ENCODE measurements around the gene TRIP6. TPM values are rescaled to one million over a fixed set of nuclear protein-coding genes. Genes with fewer than 3 reads are reported as not detected.
A peak's percentile ranks its signal among the peaks of the same experiment; 100 is the strongest.

Gene TRIP6
- total and polyA plus RNA-seq, 2 donors (not counting 3 experiments of a cell fraction or from before 2014, with no cell fraction given) = 90.3 TPM

DNA sequence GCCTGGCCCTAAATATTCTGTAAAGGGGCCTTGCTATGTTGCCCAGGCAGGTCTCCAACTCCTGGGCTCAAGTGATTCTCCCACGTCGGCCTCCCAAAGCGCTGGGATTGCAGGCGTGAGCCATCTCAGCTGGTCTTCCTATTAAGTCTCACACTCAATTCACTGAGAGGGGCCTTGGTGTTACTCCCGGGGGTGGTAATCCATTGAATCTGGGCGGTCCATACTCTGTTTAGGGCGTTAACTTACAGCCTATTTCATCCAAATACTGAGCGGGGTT lies 7.1 kb downstream of the TRIP6 start:
- POLR2A ChIA-PET = interaction anchor here (0.6 kb wide), 1 partner anchor 269 kb away, joined by 3 read pairs; no protein-coding TSS in a partner anchor
- dilution Hi-C loops (cut with MboI; ENCODE audit: extremely low pct_ligation_motif_present, low sequenced_read_pairs) = no loop called here
- FAIRE-seq = no peak

DNA sequence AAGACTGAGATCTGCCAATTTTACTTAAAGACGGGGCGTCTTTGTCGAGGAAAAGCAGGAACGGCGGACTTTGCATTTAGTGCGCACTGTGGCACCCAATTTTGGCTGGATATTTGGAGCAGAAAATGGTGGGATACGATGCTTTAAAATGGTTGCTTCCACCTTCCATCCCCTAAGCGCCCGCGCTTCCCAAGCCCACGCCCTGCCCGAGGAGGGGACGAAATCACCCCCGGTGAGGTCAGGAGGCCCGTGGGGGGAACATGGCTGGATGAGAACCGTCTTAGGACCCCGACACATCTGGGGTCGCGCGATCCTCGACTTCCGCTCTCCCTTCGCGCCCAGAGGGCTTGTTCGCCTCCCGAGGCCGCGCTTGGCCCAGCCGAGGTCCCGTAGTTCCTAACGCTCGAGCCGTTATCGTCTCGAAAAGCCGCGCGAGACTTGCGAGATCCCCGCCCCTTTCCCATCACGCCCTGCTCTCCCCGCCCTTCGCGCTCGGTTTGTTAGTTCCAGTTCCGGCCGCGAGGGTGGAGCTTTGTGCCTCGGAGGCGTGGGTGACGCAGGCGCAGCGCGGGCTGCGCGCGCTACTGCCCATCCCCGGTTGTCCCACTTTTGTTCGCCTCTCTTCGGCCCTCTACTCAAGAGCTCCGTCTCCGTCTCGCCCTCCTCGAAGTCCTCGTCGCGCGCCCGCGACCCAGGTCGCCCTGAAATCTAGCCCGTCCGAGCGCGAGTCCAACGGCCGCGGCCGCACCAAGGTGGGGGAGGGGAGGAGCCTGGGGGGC lies 7.6 kb downstream of the TRIP6 start, which contains the start of gene SRRT:
TSS of gene SRRT (plus strand) at position 527 of the 779 bp plus-strand sequence. CDS start 488 bp downstream, outside the sequence.
- peak within 1 kb of the TSS; percentile 93 for H3K9ac ChIP-seq (replicated peaks; ENCODE audit: extremely low read depth, insufficient read depth, low read length)
- TF ChIP-seq POLR2A (IDR thresholded peaks at IDR 0.05; ENCODE audit: low read depth, low read length) = peak; percentile 91
- TF ChIP-seq EZH2 (IDR thresholded peaks at IDR 0.05; ENCODE audit: borderline replicate concordance, low read depth, low read length, severe bottlenecking) = no peak
- TF ChIP-seq GATA2 (IDR thresholded peaks at IDR 0.05; ENCODE audit: insufficient read depth, insufficient read length, low read depth, low read length) = no peak
- TF ChIP-seq FOS (IDR thresholded peaks at IDR 0.05; ENCODE audit: borderline replicate concordance, insufficient read depth, low read length) = no peak
- peak; percentile 96 for TF ChIP-seq POLR2AphosphoS5 (IDR thresholded peaks at IDR 0.05; ENCODE audit: insufficient read depth, low read depth, low read length)
- TF ChIP-seq, protein P1, sequence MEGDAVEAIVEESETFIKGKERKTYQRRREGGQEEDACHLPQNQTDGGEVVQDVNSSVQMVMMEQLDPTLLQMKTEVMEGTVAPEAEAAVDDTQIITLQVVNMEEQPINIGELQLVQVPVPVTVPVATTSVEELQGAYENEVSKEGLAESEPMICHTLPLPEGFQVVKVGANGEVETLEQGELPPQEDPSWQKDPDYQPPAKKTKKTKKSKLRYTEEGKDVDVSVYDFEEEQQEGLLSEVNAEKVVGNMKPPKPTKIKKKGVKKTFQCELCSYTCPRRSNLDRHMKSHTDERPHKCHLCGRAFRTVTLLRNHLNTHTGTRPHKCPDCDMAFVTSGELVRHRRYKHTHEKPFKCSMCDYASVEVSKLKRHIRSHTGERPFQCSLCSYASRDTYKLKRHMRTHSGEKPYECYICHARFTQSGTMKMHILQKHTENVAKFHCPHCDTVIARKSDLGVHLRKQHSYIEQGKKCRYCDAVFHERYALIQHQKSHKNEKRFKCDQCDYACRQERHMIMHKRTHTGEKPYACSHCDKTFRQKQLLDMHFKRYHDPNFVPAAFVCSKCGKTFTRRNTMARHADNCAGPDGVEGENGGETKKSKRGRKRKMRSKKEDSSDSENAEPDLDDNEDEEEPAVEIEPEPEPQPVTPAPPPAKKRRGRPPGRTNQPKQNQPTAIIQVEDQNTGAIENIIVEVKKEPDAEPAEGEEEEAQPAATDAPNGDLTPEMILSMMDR (IDR thresholded peaks at IDR 0.05; ENCODE audit: extremely low read depth in 1 of 2, insufficient read depth in 1 of 2, low read depth in 1 of 2, low read length in 2 of 2) = peak in 1 of 2 donors; percentile 31
- TF ChIP-seq, protein P2, sequence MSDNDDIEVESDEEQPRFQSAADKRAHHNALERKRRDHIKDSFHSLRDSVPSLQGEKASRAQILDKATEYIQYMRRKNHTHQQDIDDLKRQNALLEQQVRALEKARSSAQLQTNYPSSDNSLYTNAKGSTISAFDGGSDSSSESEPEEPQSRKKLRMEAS (IDR thresholded peaks at IDR 0.05; ENCODE audit: insufficient read depth, insufficient read length) = peak; percentile 27
- BruUV-seq (replicated peaks) = TSS peak; percentile 97
- intact Hi-C loops (cut with micrococcal nuclease) (loop anchor here (1.0 to 2.0 kb wide), 3 partner anchors 7 to 22 kb away; partner anchors contain the start of genes SLC12A9 and TRIP6), dilution Hi-C loops (cut with MboI; ENCODE audit: extremely low pct_ligation_motif_present, low sequenced_read_pairs) (no loop called here)
- no peaks in the 10 kb centered on the region for H3K9me1 ChIP-seq (replicated peaks; ENCODE audit: control insufficient read depth, extremely low read depth, insufficient read depth, low read length)
- peaks cover 19 to 20% of the 10 kb centered on the region in 2 experiments for H3K36me3 ChIP-seq (ENCODE audit: control insufficient read depth in 2 of 2, extremely low read depth in 1 of 2, insufficient read depth in 2 of 2, low read length in 2 of 2)
- H4K20me1 ChIP-seq (replicated peaks; ENCODE audit: control insufficient read depth, extremely low read depth, insufficient read depth, low read length) = no peaks in the 10 kb centered on the region
- H3K4me2 ChIP-seq (ENCODE audit: insufficient read depth, low read length) = peak within 1 kb of the TSS; percentile 97
- peak within 1 kb of the TSS; percentile 87 for H2AFZ ChIP-seq (ENCODE audit: low read depth, low read length)
- H3K4me1 ChIP-seq (ENCODE audit: control insufficient read depth, extremely low read depth, insufficient read depth, low read length) = peaks cover 19% of the 10 kb centered on the region
- H3K79me2 ChIP-seq (ENCODE audit: control insufficient read depth, insufficient read depth, low read length) = peaks cover 51% of the 10 kb centered on the region
- no peaks in the 10 kb centered on the region for H3K27me3 ChIP-seq (ENCODE audit: control insufficient read depth in 2 of 2, insufficient read depth in 2 of 2, low read length in 2 of 2)
- FAIRE-seq (peak; percentile 98), DNase-seq (ENCODE audit: low read depth, low spot score) (peak; percentile 97)
- H3K9me3 ChIP-seq (replicated peaks; ENCODE audit: control insufficient read depth, insufficient read depth, low read length) = no peaks in the 10 kb centered on the region
- POLR2A ChIA-PET = interaction anchor here (0.6 to 2.5 kb wide), 8 partner anchors 8 to 1530 kb away, joined by 3 to 27 read pairs (median 4); partner anchors contain the start of genes EPHB4, MOSPD3, POP7 and TRIP6
- H3K27ac ChIP-seq (ENCODE audit: insufficient read depth, low read depth, low read length) = peak within 1 kb of the TSS; percentile 89
- CTCF ChIA-PET = interaction anchor here (0.7 to 2.4 kb wide), 10 partner anchors 9 to 203 kb away, joined by 3 to 14 read pairs (median 4); partner anchors contain the start of genes POP7, SLC12A9 and UFSP1
- H3K4me3 ChIP-seq (replicated peaks in 1 of 3; ENCODE audit: insufficient read depth in 1 of 3, low read depth in 1 of 3, low read length in 3 of 3) = peak within 1 kb of the TSS; percentile 72 to 84 (median 79)

More for the DNA sequence above, 7.1 kb downstream of the TRIP6 start:
- peaks cover 46% of the 10 kb centered on the region for H3K79me2 ChIP-seq (ENCODE audit: control insufficient read depth, insufficient read depth, low read length)
- H3K4me1 ChIP-seq (ENCODE audit: control insufficient read depth, extremely low read depth, insufficient read depth, low read length) = peaks cover 19% of the 10 kb centered on the region
- H3K9me3 ChIP-seq (replicated peaks; ENCODE audit: control insufficient read depth, insufficient read depth, low read length) = no peaks in the 10 kb centered on the region
- BruUV-seq (replicated peaks) = no TSS peak
- intact Hi-C loops (cut with micrococcal nuclease) = loop anchor here (2.0 kb wide), 1 partner anchor 21 kb away; the partner anchor contains the start of gene SLC12A9
- peaks cover 17 to 20% of the 10 kb centered on the region in 2 experiments for H3K36me3 ChIP-seq (ENCODE audit: control insufficient read depth in 2 of 2, extremely low read depth in 1 of 2, insufficient read depth in 2 of 2, low read length in 2 of 2)
- H3K4me2 ChIP-seq (ENCODE audit: insufficient read depth, low read length) = peak overlapping the region; percentile 88
- H3K27me3 ChIP-seq (ENCODE audit: control insufficient read depth in 2 of 2, insufficient read depth in 2 of 2, low read length in 2 of 2) = no peaks in the 10 kb centered on the region
- peak overlapping the region; percentile 93 for H3K9ac ChIP-seq (replicated peaks; ENCODE audit: extremely low read depth, insufficient read depth, low read length)
- no peak for DNase-seq (ENCODE audit: low read depth, low spot score)
- CTCF ChIA-PET = no interaction called here
- peak overlapping the region in 2 of 3 experiments; percentile 59 to 79 for H3K4me3 ChIP-seq (replicated peaks in 1 of 3; ENCODE audit: insufficient read depth in 1 of 3, low read depth in 1 of 3, low read length in 3 of 3)
- H3K27ac ChIP-seq (ENCODE audit: insufficient read depth, low read depth, low read length) = peak overlapping the region; percentile 89
- H4K20me1 ChIP-seq (replicated peaks; ENCODE audit: control insufficient read depth, extremely low read depth, insufficient read depth, low read length) = no peaks in the 10 kb centered on the region
- H3K9me1 ChIP-seq (replicated peaks; ENCODE audit: control insufficient read depth, extremely low read depth, insufficient read depth, low read length) = no peaks in the 10 kb centered on the region
- TF ChIP-seq JUN (IDR thresholded peaks at IDR 0.05; ENCODE audit: borderline replicate concordance, insufficient read depth, insufficient read length, low read depth) = no peak
- TF ChIP-seq GATA2 (IDR thresholded peaks at IDR 0.05; ENCODE audit: insufficient read depth, insufficient read length, low read depth, low read length) = no peak
- peak overlapping the region; percentile 87 for H2AFZ ChIP-seq (ENCODE audit: low read depth, low read length)
